Dedifferentiated amniotic fluid mesenchymal stem cell (primary cell): Measurements from ENCODE around the gene DMTF1.
A peak's percentile ranks its signal among the peaks of the same experiment; 100 is the strongest.
"Not testable (repeated sequence)": the region's sequence is repeated elsewhere in the genome, so short reads cannot be mapped to it uniquely, and the experiment has no call there.

Experiments used
- DNase-seq: peaks from one replicate; pipeline ENCODE4 v3.0.0-alpha.2; 2016; ENCODE audit errors: extremely low spot score

Gene DMTF1

DNA sequence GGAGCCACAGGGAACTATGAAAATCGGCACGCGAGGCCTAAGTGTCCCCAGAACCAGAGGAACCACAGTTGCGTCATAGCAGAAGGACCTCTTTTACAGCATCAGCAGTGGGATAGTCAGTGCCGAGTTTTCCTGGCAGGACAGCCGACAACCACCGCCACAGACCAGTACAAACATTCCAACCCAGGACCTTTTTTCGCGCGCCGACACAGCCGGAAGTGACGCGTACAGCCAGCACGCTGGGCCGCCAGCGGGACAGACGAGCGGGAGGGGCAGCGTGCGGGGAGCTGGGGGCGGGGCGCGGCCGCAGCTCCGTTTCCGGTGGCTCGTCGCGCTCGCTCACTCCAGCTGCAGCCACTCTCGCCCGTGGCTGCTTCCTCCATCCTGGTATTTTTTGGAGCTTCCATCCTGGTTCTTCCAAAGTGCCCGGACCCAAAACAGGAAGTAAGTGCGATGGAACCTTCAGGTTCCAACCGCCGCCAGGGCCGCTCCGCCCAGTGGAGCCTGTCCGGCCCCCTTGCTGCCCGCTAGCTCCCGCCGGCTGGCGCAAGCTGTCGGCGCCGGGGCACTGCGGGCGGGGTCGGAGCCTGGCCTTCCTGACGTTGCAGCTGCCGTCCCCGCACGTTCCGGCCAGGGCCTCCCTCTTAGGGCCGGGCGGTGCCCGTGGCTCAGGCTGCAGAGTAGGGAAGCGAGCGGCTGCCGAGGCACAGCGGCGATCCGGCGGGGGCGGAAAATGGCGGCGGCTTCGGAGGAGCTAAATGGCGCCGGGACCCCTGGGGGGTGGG is at the start of gene DMTF1:
TSS of gene DMTF1 (plus strand) at position 342 of the 785 bp plus-strand sequence. CDS start 12,489 bp downstream, outside the sequence.
- DNase-seq = peak; percentile 93

DNA sequence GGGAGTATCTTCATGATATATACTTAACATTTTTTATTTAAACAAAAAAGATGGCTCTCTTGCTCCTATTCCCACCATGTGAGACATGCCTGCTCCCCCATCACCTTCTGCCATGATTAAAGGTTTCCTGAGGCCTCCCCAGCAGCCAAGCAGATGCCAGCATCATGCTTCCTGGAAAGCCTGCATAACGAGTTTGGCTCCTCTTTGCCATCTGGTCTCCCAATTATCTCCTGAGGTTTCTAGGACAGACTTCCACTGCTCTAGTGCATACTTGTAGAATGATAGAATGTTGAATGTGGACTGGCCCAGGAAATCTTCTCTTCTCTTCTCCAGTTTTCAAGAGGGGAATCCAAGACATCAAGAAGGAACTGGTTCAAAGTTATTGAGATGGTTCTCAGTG is 46.9 kb upstream of the DMTF1 start:
- DNase-seq = no peak

- no peak for DNase-seq
Measured at GRCh38 chr7:87106974-87107612, 45.2 kb upstream of the DMTF1 start.

DNA sequence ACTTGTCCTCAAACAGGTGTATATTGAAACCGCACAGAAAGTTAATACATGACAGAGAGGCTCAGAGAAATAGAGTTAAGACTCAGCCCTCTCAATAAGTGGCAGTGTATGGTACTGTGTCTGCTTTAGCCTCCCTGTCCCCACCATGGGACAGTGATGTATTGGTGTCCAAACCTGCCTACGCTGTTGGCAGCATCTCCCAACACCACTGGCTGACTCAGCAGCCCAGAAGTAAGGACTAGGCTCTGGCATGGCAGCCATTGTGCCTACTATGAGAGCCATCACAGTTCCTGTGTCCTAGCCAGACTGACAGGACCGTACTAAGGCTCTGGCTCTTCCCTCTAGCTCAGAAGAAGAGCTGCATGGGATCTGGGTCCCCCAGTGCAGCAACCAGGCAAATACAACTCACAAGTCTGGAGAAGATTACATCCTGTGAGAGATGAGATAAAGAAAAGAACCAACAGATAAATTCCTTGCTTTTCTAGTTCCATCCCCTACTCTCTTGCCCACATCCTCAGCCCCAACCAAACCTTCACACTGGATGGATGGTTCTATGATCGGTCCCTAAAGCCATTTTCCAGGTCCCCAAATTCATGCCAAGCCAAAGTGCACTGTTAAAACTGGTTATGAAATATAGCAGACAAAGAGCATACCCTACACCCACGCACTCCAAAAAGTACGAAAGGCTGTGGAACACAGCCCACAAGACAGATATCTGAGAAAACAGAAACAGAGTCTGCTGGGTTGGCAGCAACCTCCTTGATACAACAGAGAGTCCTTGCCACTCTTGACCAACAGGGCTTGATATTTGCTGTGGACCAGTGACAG is 44.1 kb upstream of the DMTF1 start:
- no peak for DNase-seq

DNA sequence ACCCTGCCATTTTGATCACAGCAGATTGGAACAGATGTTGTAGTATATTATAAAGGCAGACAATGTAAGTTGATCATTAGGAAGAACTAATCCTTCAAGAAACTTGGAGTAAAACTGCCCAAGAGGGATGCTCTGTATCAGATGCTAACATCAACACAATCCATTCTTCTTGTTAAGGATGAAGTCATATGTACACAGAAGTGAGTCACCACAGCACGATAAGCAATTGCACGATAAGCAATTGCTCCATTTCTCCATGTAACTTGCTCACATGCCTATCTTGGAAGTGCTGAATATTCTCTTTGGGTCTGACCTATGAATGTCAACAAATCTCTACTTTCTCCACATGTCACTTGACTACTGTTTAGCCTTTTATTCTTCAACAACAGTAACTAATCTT is 41.5 kb upstream of the DMTF1 start:
- no peak for DNase-seq

DNA sequence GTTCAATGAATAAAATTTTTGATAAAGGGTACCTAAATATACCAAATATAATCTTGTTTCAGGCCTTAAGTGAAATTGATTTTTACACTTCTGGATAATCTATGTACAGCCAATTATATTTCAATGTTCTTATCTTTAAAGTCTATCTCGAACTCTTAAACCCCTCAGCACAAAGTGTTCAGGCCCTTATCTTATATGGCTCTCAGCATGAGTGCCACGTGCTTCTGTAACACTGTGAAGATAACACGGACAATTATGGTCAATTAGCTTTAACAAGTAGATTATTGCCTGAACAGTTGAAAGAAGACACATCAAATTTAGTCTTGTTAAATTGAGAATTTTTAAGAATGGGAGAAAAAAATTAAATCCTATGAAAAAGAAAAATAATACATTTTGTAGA is 40.4 kb upstream of the DMTF1 start:
- no peak for DNase-seq

GRCh38 chr7:87113077-87113476 is 39.2 kb upstream of the DMTF1 start:
- DNase-seq = no peak

DNA sequence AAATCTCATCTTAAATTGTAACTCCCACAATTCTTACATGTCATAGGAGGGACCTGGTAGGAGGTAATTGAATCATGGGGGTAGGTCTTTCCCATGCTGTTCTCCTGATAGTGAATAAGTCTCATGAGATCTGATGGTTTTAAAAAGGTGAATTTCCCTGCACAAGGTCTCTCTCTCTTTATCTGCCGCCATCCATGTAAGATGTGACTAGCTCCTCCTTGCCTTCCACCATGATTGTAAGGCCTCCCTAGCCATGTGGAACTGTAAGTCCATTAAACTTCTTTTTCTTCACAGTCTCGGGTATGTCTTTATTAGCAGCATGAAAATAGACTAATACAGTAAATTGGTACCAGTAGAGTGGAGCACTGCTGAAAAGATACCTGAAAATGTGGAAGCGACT is 38.3 kb upstream of the DMTF1 start:
- not testable (repeated sequence) for DNase-seq

GRCh38 chr7:87115772-87116171 is 36.5 kb upstream of the DMTF1 start:
- not testable (repeated sequence) for DNase-seq

DNA sequence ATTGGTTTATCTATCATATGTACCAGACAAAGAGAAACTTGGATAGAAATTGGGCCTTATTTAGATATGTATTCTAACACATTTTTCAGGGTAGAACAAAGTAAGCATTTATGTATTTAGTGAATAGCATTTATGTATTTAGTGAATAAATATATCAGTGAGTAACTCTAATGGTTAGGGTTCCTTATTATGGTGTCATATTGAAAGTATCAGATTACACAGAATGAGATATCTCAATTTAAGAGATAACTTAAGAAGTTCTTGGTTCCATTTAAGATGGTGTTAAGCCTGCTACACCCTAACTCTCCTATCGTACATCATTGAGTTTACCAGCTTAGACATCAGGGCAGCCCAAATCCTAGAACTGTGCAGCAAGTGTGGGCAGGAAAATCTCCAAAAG is 35.9 kb upstream of the DMTF1 start:
- no peak for DNase-seq

- DNase-seq = no peak
Measured at GRCh38 chr7:87119581-87119980, 32.7 kb upstream of the DMTF1 start.

GRCh38 chr7:87123105-87123504 is 29.1 kb upstream of the DMTF1 start:
- no peak for DNase-seq

DNA sequence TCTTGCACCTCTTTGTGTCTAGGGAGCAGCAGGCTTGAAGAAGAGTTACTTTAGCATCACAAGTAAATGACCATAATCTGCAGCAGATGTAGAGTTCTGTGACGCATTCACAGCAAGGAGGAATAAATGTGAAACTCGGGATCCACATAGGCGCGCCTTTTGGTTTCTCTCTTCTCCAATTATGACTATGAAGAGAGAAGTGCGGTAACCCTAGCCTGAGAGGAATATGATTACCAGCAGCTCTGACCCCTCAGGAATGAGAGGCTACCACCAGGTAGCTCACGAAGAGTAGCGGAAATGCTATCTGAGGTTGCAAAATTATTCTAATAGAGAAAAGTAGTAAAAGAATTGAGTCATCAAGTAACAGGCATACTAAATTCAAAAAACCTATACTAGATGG is 25.2 kb upstream of the DMTF1 start:
- DNase-seq = no peak

DNA sequence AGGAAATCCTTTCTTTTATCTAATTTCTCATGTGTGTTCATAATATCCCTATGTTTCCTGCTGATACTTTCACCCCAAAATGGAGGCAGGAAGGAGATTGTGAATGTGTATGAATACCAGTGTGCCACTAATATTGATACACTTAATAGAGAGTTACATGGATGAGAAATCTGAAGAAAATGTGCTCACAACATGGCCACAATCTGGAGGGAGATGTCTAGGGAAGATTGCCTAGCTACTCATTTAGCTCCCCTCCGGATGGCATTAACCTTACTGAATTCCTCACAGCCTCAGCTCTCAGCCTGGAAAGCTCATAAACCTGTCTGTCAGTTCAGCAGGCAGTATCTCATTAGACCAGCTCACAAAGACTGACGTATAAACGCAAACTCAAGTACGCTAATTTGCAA is 23.4 kb upstream of the DMTF1 start:
- DNase-seq = no peak

DNA sequence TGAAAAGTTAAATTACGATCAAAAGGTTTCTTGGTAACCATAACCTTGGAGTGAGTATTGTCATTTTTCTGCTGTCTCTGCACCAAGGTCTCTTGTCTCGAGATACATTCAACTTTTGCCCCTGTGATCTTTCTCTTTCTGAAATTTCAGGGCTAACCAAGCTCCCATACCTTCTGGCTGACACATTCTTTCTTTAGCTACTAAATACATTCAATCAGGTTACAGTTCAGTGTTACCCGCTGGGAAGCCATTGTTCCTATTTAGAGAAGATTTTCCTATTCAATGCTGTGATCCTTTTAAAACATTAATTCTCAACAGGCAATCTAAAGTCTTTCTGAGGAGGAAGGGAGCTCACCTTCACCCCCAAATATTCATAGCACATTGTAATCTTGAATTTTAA is 22.9 kb upstream of the DMTF1 start:
- no peak for DNase-seq

- DNase-seq = no peak
Measured at GRCh38 chr7:87129848-87130247, 22.4 kb upstream of the DMTF1 start.

- DNase-seq = no peak
Measured at GRCh38 chr7:87131771-87132170, 20.5 kb upstream of the DMTF1 start.

GRCh38 chr7:87137271-87137670 is 15.0 kb upstream of the DMTF1 start:
- DNase-seq = no peak

- DNase-seq = no peak
Measured at GRCh38 chr7:87139514-87139913, 12.7 kb upstream of the DMTF1 start.

DNA sequence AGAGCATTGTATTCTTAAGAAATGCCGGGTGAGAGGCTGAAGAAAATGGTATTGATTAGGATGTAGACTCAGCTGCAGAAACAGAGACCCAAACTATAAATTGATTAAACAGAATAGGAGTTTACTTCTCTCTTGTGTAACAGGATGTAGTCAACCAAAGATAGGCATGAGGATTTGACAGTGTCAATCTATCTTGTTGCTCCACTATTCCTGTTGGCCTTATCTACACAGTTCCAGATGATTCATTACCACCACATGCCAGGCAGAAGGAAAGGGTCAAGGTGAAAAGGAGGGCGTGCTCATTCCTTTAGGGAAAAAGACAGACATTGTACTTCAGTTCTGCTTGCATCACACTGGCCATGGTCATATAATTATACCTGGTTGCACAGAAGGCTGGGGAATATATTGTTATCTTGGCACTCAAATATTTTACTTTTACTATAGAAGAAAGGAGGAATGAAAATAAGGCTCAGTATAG is 11.9 kb upstream of the DMTF1 start:
- DNase-seq = no peak

DNA sequence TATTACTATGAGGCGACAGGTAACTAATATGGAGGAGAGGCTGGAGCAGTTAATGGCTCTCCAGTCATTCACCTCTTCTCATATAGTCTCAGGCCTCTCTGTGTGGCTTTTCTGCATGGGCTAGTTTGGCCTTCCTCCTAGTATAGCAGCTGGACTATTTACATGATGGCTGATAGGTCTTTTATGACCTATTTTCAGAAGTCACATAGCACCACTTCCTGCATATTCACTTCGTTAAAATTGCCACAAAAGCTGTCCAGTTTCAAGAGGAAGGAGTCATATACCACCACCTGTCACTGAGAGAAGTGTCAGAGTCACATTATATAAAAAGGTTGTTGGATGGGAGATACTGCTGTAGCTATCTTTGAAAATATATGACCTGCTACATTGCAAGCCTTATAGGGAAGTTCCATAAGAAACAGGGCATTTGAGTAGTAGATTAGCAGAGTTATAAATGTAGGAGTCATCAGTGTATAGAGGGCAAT is 8.0 kb upstream of the DMTF1 start:
- no peak for DNase-seq

DNA sequence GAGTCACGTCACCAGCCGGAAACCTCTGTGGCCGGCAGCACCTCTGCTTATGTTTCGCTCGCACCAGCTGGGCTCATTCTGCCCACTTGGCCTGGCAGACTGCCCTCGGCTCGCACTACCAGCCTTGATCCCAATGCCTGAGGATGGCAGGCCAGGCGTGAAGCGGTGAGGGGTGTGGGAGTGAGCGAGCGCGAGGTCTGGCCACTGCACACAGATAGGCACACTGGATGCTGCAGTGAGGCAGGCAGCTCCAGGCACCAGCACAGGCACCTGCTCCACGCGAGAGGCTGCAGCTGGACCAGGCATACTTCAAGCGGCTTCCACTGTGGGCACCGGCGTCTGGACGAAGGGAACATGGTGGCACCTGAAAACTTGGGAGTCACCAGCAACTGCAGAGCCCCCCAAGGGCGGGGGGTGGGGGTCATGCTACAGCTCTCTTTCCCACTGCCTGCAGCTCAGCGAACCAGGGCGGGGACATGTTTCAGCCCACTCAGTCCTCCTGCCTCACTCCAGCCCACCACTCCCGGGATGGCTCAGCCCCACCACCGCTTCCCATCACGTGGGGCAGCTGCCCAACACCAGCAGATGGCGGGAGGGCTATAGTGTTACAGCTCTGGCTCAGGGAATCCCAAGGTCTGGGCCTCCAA is 5.4 kb upstream of the DMTF1 start:
- DNase-seq = no peak
